Testis (tissue), 3 donors: ENCODE results near the gene PPP2R2D. TPM values are rescaled to one million over a fixed set of nuclear protein-coding genes. Genes with fewer than 3 reads are reported as not detected.
A peak's percentile ranks its signal among the peaks of the same experiment; 100 is the strongest.

Experiments used
- DNase-seq: peaks from one replicate; pipeline ENCODE4 v3.0.0-alpha.2; 2019
- H3K27ac ChIP-seq, 2 donors: fragments of 200-600 bp; sonication (generic); one replicate each; pipeline ENCODE4 v1.5.1; 2019
- H3K27me3 ChIP-seq: fragments of 200-600 bp; sonication (generic); one replicate; pipeline ENCODE4 v1.5.1; 2019
- H3K36me3 ChIP-seq: fragments of 200-600 bp; sonication (generic); one replicate; pipeline ENCODE4 v1.5.1; 2017; ENCODE audit warnings: low read depth; ENCODE audit errors: missing control alignments
- H3K4me1 ChIP-seq: fragments of 200-600 bp; sonication (generic); one replicate; pipeline ENCODE4 v1.5.1; 2019
- H3K4me3 ChIP-seq, 2 donors: fragments of 200-600 bp; sonication (generic); one replicate each; pipeline ENCODE4 v1.5.1; 2017 to 2019
- H3K9me3 ChIP-seq: fragments of 200-600 bp; sonication (generic); one replicate; pipeline ENCODE4 v1.5.1; 2017
- CTCF ChIP-seq, 3 experiments: fragments of 450-650 bp in 2 of 3; fragments of 200-600 bp in 1 of 3; sonication (generic) in 1 of 3; IDR thresholded peaks; one replicate each; pipeline ENCODE4 v1.5.1; 2016 to 2019; ENCODE audit warnings: antibody characterized with exemption in 3 of 3, mild to moderate bottlenecking in 2 of 3, moderate library complexity in 1 of 3
- POLR2A ChIP-seq: fragments of 450-650 bp; IDR thresholded peaks from one replicate; pipeline ENCODE4 v1.6.1; 2017; ENCODE audit warnings: antibody characterized with exemption, mild to moderate bottlenecking, moderate library complexity
- WGBS, 2 donors: methylation state at CpG; one replicate each; pipeline ENCODE4 v1.1.5; 2018; 5-methylcytosine and 5-hydroxymethylcytosine counted together
- intact Hi-C: fragments of 100-400 bp; cut with DNase I; formaldehyde crosslinking; loops from one replicate; pipeline ENCODE4 v1.15.1; 2023; ENCODE audit warnings: low total_unique reads
- polyA plus RNA-seq: library from polyadenylated mRNA; stranded (reverse); fragments of 350-450 nt; fragmentation: Illumina TruSeq; extraction: RNeasy Lipid Tissue Mini Kit (QIAGEN cat#74804); gene quantifications from one replicate; pipeline ENCODE4 v1.2.3, GENCODE V29; 2014; ENCODE audit warnings: low read depth, low replicate concordance; ENCODE audit not compliant: insufficient read depth
- total RNA-seq, 2 donors: library from RNA; depleted of rRNA; stranded (reverse); fragments of >200 nt; gene quantifications; one replicate each; pipeline ENCODE4 v1.2.3, GENCODE V29; 2016

PPP2R2D gene
- total and polyA plus RNA-seq, 3 donors from 2014 or later, result 34.9 to 49.2 (median 48.5) TPM

DNA sequence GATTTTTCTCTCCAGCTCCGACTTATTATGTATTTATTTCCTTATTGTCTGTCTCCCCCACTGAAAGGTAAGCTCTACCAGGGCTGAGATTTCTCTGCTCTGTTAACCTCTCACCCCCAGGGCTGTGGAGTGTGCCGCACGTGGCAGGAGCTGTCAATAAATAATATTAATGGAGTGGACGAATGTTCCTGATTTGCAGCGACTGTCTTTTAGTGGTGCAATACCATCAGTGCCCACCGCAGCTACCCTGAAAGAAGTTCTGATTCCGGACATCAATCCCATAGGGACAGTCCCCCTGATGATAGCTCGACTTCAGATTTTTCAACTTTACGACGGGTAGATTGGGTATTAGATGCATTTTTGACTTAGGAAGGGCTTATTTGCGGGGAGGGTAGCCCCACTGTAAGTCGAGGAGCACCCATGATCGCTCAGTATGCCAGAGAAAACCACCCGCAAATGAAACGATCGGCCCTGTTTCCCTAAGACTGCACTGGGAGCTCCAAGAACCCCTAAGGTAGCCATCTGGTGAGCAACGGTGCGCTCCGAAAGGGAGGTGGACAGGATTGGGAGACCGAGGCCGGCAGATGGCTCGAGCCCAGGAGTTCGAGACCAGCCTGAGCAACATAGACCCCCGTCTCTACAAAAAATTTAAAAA is 986 bp upstream of the PPP2R2D start:
- intact Hi-C loops, result no loop called here
- Histone ChIP-seq H3K4me3 (peak overlapping the region; percentile 79 to 91), H3K36me3 (no peaks in the 10 kb centered on the region), H3K9me3 (no peaks in the 10 kb centered on the region), H3K27ac (peak overlapping the region in 1 of 2 donors; percentile 97), H3K4me1 (peaks cover 27% of the 10 kb centered on the region), H3K27me3 (no peaks in the 10 kb centered on the region)
- TF ChIP-seq POLR2A (no peak), CTCF (IDR thresholded peaks at IDR 0.05) (peak in 1 of 3 experiments; percentile 26)
- DNase-seq, result no peak
- WGBS, 2 donors, result 13 to 14% methylated on average over 21 to 24 of the region's 24 CpGs

DNA sequence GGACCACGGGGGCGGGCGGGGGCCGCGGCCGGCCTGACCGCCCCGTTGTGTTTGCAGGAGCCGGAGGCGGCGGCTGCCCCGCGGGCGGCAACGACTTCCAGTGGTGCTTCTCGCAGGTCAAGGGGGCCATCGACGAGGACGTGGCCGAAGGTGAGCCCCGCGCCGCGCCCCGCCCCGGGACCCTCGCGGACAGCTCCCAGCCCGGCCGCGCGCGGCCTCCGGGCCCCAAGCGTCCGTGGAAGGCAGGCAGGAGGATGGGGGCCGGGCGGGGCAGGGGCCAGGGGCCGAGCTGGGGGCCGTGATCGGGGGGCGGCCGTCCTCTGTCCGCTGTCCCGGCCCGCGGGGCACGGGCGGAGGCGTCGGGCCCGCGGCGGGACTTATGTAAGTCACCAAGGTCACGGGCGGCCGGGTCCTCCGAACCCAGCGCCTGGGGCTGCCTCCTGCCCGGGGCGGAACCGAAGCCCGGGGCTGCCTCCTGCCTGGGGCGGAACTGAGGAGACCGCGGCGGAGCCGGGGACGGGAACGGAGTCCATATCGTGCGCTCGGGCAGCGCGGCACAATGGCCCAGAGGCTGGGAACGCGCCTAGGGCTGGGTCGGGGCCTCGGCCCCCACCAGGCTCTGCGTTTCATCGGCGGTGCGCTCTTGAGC is 497 bp downstream of the PPP2R2D start:
- WGBS, 2 donors, result 0 to 1% methylated on average over 8 to 31 of the region's 83 CpGs
- Histone ChIP-seq H3K4me1 (peaks cover 30% of the 10 kb centered on the region), H3K4me3 (peak overlapping the region; percentile 79 to 91), H3K27me3 (no peaks in the 10 kb centered on the region), H3K36me3 (no peaks in the 10 kb centered on the region), H3K27ac (peak overlapping the region; percentile 84 to 97), H3K9me3 (no peaks in the 10 kb centered on the region)
- no peak for TF ChIP-seq CTCF (IDR thresholded peaks at IDR 0.05)
- TF ChIP-seq POLR2A, result no peak
- DNase-seq, result peak; percentile 62
- intact Hi-C loops, result no loop called here

DNA sequence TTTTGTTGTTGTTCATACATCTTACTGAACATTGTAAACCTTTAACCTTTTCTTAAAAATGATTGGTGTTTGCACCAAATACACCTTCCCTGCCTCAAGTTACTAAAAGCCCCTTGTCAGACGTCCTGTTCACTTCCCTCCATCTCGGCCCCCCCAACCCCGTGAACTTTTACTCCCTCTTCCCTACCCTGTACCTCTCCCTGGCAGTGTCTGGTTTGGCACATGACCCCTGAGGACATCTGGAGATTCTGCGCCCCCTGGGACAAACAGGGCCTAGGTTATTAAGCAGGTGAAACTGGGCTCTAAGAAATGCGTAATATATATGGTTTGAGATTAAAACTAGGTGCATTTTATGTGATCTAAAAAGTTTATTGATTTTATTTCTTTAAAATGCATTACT is 1.4 kb downstream of the PPP2R2D start:
- peaks cover 28% of the 10 kb centered on the region for H3K4me1 ChIP-seq
- WGBS, 2 donors, result 33 to 42% methylated on average over 5 of the region's 5 CpGs
- TF ChIP-seq CTCF (IDR thresholded peaks at IDR 0.05) (no peak), POLR2A (no peak)
- no peaks in the 10 kb centered on the region for H3K9me3 ChIP-seq
- peak; percentile 15 for DNase-seq
- H3K27me3 ChIP-seq, result no peaks in the 10 kb centered on the region
- H3K27ac ChIP-seq, result peak overlapping the region in 1 of 2 donors; percentile 84
- H3K4me3 ChIP-seq, result peak overlapping the region in 1 of 2 donors; percentile 79
- no peaks in the 10 kb centered on the region for H3K36me3 ChIP-seq
- intact Hi-C loops, result no loop called here

- H3K27ac ChIP-seq, result no peak overlapping the region
- no peaks in the 10 kb centered on the region for H3K9me3 ChIP-seq
- intact Hi-C loops, result no loop called here
- DNase-seq, result peak; percentile 12
- H3K4me1 ChIP-seq, result peaks cover 24% of the 10 kb centered on the region
- H3K27me3 ChIP-seq, result no peaks in the 10 kb centered on the region
- WGBS, 2 donors, result 65 to 81% methylated on average over 9 of the region's 9 CpGs
- TF ChIP-seq POLR2A (no peak), CTCF (IDR thresholded peaks at IDR 0.05) (no peak)
- H3K36me3 ChIP-seq, result no peaks in the 10 kb centered on the region
- H3K4me3 ChIP-seq, result no peak overlapping the region
These were observed 1.9 kb downstream of the PPP2R2D start for GRCh38 chr10:131902691-131903090.

- no peak for DNase-seq
- no peaks in the 10 kb centered on the region for H3K27me3 ChIP-seq
- TF ChIP-seq CTCF (IDR thresholded peaks at IDR 0.05) (no peak), POLR2A (no peak)
- H3K4me3 ChIP-seq, result no peak overlapping the region
- H3K27ac ChIP-seq, result no peak overlapping the region
- H3K9me3 ChIP-seq, result no peaks in the 10 kb centered on the region
- no peaks in the 10 kb centered on the region for H3K36me3 ChIP-seq
- 65 to 81% methylated on average over 5 of the region's 5 CpGs for WGBS, 2 donors
- intact Hi-C loops, result no loop called here
- H3K4me1 ChIP-seq, result peaks cover 24% of the 10 kb centered on the region
These were observed 4.4 kb downstream of the PPP2R2D start for GRCh38 chr10:131905267-131905571.
